Inflammatory macrophage treated with lipopolysaccharide for 1 hour (primary cell): ENCODE measurements around the gene HMGB1.
"Not testable (repeated sequence)": the region's sequence is repeated elsewhere in the genome, so short reads cannot be mapped to it uniquely, and the experiment has no call there.

Experiments used
- DNase-seq, 2 donors: peaks; one replicate each; pipeline ENCODE4 v3.0.0-alpha.2; 2020 to 2022

The HMGB1 gene

GRCh38 chr13:30465343-30465592, 468 bp downstream of the HMGB1 start:
- no peak for DNase-seq

DNA sequence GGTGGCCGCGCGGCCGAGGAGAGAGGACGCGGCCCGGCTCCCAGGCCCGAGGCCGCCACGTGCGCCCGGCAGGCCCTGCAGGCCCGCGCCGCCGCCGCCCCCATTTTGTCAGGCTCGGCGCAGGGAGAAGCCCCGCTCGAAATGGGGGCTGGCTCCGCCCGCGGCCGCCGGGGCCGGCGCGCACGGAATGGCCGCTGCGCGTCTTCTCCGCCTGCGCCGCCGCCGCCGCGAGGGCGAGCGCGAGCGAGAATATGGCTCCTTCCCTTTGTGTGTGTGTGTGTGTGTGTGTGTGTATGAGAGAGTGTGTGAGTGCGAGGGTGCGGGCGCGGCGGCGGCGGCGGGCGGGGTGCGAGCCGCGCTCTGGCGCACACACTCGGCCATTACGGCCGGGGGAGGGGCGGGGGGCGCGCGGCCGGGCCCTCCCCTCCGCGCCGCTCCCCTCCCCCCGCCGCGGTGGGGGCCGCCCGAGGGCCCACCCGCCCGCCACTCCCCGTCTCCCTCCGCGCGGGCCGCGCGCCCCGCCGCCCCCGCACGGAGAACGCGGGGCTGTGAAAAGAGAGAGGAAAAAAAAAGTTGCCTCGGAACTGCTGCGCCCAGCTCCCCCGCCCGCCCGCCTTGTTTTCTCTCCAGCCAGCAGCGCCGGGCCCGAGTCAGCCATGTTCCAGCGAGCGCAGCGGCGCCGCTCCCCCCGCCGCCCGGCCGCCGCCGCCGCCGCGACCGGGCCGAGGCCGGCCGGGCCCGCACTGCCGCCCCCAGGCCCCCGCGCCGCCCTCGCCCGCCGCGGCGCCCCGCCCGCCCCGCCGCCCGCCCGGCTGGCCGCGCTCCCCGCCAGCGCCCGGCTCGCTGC, 1.0 kb downstream of the HMGB1 start:
- DNase-seq = peak; percentile 60 to 61

DNA sequence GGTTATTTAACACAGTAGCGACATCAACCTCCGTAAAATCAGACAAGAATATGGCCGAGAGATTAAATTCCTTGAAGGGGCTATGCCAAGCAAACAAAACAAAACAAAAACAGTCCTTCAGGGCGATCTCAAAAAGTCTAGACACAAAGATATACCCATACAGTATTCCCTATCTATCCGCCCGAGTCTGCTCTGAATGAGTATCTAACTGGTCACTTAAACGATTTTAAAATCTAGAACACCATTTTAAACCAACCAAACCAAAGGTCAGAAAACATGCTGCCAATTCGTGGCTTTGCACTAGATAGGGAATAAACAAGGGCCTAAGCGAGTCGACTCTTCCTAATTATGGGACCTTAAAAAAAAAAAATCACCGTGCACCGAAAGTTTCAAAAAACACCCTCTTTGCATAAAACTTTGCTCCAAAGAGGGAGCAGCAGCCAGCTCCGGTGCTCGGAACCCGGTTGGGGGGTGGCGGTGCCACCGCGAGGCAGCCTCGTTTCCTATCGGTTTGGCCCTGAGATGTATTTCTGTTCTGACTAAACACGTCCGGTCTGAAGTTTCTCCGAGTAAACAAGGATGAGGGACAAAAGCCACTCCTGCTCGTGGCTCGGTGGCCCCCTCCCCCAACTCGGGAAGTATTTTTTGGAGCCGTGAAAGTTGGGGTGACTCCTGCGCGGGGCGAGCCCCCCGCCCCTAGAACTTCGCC, 1.8 kb downstream of the HMGB1 start:
- DNase-seq = peak; percentile 25 to 47

- DNase-seq = peak in 1 of 2 donors; percentile 17
These were observed 4.3 kb downstream of the HMGB1 start for GRCh38 chr13:30461279-30462066.

GRCh38 chr13:30457306-30457891, 8.3 kb downstream of the HMGB1 start:
- peak in 1 of 2 donors; percentile 50 for DNase-seq

GRCh38 chr13:30456290-30456689, 9.4 kb downstream of the HMGB1 start:
- no peak for DNase-seq

DNA sequence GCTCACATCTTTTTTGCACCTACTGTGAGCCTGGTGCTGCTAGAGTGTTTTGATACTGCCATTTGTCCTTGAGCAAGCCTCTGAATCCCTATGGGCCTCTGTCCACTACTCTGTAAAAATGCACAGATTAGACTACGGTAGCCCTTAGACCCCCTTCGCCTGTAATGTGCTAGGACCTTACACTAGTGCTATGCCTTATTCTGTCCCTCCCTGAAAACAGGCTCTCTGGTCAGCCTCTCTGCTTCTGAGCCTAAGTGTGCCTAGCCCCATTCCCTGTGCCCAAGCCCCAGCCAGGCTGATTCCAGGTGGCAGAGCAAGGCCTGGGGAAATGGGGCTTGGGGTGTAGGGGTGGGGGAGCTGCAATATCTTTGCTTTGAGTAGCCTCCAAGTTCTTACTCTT, 10.7 kb downstream of the HMGB1 start:
- DNase-seq = no peak

- peak in 1 of 2 donors; percentile 24 for DNase-seq
These were observed 12.0 kb downstream of the HMGB1 start for GRCh38 chr13:30453727-30454126.

GRCh38 chr13:30451476-30451875, 14.3 kb downstream of the HMGB1 start:
- DNase-seq = not testable (repeated sequence)

GRCh38 chr13:30450066-30450465, 15.7 kb downstream of the HMGB1 start:
- DNase-seq = no peak

DNA sequence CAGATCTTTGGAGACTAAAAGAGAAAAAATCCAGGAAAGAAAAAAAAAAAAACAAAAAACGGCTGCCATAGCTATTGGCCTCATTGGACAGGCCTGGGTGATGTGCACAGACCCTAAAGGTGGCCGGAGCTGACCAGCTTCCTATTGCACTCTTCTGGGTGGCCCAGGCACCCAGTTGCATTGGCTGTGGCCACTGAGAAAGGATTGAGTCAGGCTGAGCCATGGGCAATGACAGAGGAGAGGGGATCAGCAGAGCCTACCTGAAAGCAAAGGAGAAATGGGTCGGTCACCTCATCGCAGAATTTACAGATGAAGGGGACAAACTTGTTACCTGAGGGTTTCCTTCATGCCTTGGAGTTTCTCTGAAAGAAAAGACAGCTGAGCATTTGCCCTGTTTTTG, 17.3 kb downstream of the HMGB1 start:
- DNase-seq = no peak

DNA sequence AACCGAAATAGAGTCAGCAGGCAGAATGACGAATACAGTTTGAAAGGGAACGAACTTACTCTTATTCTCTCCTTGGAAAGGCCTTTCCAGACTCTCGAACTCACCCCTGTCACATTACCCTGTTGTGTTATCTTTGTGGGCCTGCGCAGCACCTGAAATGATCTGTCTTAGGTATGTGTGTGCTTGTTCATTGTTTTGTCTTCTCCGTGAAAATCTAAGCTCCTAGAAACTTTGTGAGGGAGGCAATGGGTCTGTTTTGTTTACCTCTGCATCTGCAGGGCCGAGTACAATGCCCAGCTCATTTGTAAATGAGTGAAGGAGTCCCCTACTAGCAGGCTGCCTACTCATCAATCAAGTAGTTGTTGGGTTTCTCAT, 19.6 kb downstream of the HMGB1 start:
- DNase-seq = no peak

GRCh38 chr13:30443957-30444404, 21.8 kb downstream of the HMGB1 start:
- DNase-seq = no peak

GRCh38 chr13:30443491-30443890, 22.2 kb downstream of the HMGB1 start:
- not testable (repeated sequence) for DNase-seq

DNA sequence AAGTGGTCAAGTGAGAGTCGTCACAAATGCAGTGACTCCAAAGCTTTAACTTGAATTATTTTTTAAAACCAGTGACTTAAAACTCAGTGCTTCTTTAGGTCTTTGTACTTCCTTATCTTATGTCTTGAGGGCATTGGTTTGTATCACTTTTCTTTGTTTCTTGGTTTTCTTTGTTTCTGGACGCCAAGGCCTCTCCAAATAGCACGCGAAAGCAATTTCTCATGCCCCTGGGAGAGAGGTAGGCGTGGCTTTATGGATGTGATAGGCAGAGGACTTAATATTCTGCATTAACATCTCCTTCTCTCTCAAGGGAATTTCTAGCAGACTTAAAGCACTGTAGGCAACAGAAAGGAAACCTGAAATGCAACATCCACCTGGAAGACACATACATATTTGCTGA, 22.8 kb downstream of the HMGB1 start:
- DNase-seq = no peak

DNA sequence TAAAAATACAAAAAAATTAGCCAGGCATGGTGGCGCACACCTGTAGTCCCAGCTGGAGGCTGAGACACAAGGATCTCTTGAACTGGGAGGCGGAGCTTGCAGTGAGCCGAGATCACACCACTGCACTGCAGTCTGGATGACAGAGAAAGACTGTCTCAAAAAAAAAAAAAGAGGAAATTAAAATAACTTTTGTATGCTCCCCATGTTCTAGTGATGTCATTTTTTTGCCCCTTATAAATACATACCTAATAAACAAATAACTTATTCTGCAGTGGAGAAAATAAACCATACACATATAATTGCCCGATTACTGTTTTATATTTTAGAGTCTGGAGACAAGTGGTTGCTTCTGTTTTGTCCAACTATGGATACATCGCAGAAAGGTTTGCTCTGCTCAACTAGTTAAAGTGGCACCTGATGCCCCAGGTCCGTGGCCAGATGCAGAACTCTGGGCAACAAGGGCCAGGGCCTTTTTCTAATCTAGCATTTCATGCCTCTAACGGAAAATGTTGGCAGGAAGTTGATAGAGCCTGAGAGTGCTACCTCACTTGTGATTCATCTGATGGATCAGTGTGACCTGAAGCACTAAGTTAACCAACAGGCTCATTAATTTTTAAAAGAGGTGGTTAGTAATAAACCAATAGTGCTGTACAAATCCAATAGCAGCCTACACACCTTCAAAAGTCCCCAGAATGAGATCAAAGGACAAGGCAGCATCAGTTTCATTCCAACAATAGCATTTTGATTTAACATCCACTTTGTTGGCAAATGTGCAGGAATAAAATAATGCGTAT, 24.6 kb downstream of the HMGB1 start:
- DNase-seq = no peak

- DNase-seq = no peak
These were observed 27.4 kb downstream of the HMGB1 start for GRCh38 chr13:30438286-30438685.

GRCh38 chr13:30437177-30437576, 28.6 kb downstream of the HMGB1 start:
- DNase-seq = no peak

DNA sequence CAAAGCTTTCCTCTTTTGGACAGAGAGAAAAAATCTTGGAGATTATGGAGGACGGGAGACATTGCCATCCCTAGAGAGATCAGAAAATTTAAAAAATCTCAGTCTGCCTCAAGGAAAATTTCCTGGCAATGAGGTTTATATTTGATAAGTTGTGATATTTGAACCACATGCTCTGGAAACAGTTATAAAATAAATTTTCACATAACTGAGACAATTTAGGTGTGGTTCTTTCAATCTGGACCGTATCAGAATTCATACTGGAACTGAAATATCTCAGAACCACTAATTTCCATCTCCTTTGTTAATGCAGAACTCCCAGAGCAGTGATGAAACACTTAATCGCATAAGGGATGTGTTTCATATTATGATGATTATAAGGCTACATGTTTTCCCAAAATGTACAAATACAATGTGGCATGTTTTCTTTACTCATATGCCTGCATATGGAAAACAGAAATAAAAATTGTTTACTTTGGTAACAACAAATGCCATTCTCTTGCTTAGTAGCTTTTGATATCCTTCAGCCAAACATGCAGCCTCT, 29.8 kb downstream of the HMGB1 start:
- DNase-seq = no peak

GRCh38 chr13:30431269-30431940, 34.3 kb downstream of the HMGB1 start:
- peak in 1 of 2 donors; percentile 25 for DNase-seq
